GM20431 (cell line): Measurements from ENCODE around the gene SET.

Source experiments
- in situ Hi-C: fragments of 300-500 bp; cut with MseI, MboI; formaldehyde crosslinking; loops from one replicate; pipeline ENCODE4 v1.15.0; 2020; ENCODE audit warnings: low sequenced_read_pairs; ENCODE audit not compliant: unreplicated experiment

Gene SET

DNA sequence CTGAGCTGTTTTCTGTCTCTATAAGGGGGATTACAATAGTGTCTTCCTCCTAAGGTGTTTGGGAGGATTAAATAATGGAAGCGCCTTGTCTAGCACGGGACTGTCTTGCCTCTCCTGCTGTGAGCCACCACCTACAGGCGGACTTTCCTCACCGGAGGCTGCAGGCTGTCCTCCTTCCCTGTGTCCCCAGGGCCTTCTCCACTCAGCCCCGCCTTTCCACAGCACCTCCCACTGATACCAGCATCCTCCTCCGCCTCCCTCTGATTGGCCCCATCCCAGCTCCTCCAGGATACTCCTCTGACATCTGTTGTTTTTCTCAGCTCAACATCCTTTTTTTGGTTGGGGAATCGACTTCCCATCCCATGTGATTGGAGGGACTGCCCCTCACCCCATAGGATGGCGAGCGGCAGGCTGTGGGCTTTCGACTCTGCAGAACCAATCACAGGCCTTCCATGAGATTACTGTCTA lies 35.8 kb downstream of the SET start:
- in situ Hi-C loops: no loop called here

DNA sequence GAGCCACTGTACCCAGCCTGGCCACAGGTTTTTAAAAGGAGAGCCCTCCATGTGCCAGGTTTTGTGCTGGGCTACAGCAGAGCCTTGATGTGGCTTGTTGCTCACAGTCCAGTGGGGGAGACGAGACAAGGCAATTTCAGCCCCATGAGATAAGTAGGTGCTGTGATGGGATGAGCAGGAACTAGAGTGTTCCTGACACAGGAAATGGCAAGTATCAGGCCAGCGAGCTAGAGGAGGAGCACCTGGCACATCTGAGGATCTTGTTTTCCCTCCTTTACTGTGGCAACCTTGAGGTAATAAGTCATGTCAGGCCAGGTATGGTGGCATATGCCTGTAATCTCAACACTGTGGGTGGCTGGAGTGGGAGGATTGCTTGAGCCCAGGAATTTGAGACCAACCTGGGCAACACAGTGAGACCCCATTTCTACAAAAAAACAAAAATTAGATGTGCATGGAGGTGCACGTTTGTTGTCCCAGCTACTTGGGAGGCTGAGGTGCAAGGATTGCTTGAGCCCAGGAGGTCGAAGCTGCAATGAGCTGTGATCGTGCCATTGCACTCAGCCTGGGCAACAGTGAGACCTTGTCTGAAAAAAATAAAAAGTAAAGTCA lies 38.7 kb downstream of the SET start:
- in situ Hi-C loops: no loop called here

GRCh38 chr9:128728298-128728697 lies 39.3 kb downstream of the SET start:
- in situ Hi-C loops: no loop called here

DNA sequence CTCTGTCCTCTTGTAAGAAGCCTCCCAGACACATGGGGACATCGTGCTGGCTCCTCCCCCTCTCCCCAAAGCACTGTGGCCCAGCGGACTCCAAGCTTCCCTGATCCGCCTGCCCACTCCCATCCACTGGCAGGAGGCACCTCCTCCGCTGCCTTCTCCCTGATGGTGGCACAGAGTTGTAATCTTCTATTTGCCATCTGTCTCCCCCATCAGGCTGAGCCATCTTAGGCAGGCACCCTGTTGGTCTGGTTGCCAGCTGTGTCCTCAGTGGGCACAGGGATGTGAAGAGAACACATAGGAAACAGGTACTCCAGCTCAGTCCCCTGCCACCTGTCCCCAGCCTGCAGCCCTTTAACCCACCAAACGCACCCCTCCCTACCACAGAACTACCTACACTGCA lies 40.3 kb downstream of the SET start:
- in situ Hi-C loops: no loop called here

GRCh38 chr9:128729766-128730517 lies 40.9 kb downstream of the SET start:
- in situ Hi-C loops: no loop called here

- in situ Hi-C loops: no loop called here
Observed at GRCh38 chr9:128731093-128731492, 42.1 kb downstream of the SET start.

DNA sequence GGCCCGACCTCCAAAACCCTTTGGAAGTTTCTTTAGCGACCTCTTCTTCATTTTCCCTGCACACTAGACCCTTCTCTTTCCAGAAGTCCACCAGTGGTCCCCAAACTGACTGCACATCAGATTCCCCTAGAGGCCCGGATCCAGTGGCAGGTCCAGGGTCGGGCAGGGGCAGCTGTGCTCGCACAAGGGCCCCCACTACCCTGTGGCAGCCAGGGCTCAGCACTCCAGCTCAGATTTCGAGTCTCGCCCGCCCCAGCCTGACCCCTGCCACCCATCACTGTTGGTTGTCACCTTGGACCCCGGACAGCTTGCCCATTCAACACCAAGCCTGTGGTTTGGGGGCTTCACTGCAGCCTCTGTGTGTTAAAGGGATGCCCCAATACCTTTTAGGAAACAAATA lies 42.7 kb downstream of the SET start:
- in situ Hi-C loops: no loop called here

DNA sequence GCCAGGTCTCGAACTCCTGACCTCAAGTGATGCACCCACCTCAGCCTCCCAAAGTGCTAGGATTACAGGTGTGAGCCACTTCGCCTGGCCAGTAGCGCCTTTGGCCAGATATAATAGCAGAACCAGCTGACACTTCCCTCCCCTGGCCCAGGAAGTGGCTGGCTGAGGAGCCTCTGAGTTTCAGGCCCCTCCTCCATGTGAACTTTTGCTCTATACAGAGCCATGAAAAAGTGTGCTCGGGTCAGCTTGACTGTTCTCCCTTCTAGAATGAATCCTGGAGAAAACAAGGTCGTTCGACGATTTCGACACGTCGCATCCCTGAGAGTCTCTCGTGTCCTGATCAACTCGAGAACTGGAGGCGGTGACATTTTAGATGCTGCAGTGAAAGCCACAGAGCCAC lies 43.6 kb downstream of the SET start:
- in situ Hi-C loops: no loop called here

DNA sequence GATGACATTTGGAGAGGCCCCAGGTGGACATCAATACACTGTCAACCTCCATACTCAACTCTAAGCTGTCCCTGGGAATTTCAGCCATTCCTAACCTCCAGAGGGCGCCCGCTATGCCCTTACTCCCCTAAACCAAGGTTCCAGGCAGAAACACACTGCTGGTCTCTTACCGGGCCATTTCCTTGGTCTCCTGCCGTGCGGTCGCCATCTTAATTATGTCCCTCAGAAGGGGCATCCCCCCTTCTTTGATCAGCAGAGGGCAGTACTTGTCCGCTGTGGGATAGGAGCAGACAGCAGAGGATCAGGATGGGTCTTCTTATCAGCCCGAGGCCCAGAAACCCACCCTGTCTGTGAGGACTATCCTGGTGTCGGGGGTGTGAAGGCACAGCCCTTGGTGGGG lies 44.2 kb downstream of the SET start:
- in situ Hi-C loops: no loop called here

GRCh38 chr9:128735373-128735772 lies 46.4 kb downstream of the SET start:
- in situ Hi-C loops: no loop called here

DNA sequence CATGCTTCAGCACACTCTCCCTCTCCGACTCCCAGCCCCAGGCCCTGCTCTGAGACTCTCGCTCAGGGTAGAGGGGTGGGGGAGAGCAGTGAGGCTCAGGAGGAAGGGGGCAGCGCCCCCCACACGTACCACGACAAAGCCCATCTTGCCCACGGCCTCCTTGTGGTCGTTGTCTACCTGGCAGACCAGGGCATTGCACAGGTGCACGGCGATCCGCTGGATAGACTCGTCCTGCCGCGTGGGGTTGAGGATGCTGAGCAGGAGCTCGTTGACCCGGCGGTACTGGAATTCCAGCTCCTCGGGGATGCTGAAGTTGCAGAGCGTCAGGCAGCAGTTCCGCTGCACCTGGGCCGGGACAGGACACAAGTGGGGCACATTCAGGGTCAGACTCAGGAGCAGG lies 53.4 kb downstream of the SET start:
- in situ Hi-C loops: no loop called here

- in situ Hi-C loops: no loop called here
Observed at GRCh38 chr9:128743421-128743820, 54.4 kb downstream of the SET start.
